Measurements from ENCODE around the gene HTR1D.

The HTR1D gene

DNA sequence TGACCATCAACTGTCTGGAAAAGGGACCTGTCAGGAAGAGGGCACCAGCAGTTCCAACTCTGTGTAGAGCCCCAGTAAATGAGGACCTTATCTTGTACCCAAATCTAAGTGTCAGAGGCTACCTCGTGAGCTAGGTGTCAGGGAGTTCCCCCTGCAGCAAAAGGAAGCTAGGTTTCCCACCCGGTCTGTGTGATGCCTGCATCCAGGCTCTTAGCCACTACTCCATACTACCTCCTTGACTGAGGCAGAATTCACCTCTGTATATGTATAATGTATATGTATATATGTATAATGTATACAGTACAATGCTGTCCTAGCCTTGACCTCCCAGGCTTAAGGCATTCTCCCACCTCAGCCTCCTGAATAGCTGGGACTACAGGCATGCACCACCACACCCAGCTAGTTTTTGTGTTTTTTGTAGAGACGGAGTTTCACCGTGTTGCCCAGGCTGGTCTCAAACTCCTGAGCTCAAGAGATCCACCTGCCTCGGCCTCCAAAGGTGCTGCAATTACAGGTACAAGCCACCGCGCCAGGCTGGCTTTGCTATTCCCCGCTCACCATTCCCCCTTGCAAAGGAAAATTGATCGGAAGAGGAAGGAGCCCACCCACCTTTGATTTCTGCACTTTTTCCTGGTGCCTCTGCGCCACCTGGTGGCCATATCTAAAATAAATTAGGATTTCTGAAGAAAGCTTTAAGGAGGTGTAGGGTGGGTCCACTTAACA, 32.9 kb downstream of the HTR1D start:
- peak; percentile 48 for DNase-seq (ENCODE audit: low spot score)

DNA sequence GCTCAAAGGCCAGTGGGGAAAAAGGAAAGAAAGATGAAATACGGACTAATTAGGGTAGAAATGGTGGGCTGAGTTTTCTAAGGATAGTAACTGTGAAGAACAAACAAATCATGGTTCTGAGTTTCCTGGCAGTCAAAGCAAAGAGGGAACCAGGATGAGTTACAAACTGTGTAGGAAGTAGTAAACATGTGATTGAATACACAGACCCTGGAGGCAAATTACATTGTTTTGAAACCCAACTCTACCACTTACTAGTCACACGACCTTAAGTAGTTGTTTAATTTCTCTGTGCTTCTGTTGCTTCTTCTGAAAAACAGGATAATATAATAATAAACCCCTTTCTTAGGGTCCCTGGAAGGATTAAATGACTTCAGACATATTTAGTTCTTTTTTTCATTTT, 37.4 kb downstream of the HTR1D start:
- DNase-seq (ENCODE audit: low spot score) = no peak

GRCh38 chr1:23178950-23179349, 38.4 kb downstream of the HTR1D start:
- no peak for DNase-seq (ENCODE audit: low spot score)

- DNase-seq (ENCODE audit: low spot score) = no peak
These were observed 38.9 kb downstream of the HTR1D start for GRCh38 chr1:23178414-23178813.

DNA sequence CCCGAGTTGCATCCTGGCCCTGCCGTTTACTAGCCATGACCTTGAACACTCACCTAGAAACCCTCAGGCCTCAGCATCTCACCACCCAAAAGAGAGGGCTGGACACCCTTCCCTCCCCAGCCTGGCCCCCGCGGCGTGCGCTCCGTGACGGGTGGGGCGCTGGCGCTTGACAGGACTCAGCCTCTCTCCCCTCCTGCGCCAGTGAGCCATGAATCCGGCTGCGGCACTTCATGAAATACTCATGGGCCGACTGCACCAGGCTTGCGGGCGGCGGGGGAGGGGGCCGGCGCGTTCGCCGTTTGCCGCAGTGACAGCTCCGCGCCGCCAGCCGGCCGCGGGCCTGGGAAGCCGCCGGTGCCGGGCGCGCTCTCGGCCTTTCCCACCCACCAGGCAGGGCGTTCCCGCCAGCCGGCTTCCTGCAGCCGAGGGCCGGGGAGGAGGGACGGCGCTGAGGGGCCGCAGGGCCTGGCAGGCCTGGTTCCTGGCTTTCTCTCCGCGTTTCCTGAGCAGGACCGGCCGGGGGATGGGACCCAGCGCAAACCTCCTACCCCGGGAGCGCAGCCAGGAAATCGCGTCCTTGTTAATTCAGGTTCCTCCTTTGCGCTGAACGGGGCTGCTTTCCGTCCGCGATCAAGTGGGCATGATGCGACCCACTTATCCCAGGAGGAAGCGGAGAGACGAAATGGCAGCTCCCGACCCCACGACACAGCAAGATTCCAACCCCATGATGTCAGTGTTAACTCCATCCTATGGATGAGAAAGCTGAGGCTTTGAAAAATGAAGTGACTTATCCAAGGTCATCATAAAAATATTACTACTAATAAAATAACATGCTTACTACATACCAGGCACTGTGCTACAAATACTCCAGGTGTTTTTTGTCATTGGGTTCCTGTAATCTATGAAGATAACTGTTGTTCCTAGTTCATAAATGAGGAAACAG, 39.6 kb downstream of the HTR1D start:
- peak; percentile 27 for DNase-seq (ENCODE audit: low spot score)

DNA sequence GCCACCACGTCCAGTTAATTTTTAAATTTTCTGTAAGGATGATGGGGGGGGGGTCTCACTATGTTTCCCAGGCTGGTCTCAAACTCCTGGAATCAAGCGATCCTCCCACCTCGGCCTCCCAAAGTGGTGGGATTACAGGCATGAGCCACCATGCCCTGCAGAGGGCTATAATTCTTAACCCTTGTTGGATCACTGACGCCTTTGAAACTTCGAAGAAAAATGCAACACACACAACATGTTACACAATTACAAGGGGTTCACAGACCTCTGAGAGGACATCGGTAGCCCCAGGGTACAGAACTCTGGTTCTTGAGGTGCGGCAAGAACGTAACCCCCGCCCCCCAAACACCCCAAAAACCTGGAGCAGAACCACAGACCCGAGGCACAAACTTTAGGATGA, 40.3 kb downstream of the HTR1D start:
- DNase-seq (ENCODE audit: low spot score) = no peak

- peak; percentile 16 for DNase-seq (ENCODE audit: low spot score)
These were observed 42.7 kb downstream of the HTR1D start for GRCh38 chr1:23174426-23175110.

GRCh38 chr1:23171181-23171755, 46.0 kb downstream of the HTR1D start:
- no peak for DNase-seq (ENCODE audit: low spot score)

- DNase-seq (ENCODE audit: low spot score) = no peak
These were observed 47.5 kb downstream of the HTR1D start for GRCh38 chr1:23169727-23170335.

DNA sequence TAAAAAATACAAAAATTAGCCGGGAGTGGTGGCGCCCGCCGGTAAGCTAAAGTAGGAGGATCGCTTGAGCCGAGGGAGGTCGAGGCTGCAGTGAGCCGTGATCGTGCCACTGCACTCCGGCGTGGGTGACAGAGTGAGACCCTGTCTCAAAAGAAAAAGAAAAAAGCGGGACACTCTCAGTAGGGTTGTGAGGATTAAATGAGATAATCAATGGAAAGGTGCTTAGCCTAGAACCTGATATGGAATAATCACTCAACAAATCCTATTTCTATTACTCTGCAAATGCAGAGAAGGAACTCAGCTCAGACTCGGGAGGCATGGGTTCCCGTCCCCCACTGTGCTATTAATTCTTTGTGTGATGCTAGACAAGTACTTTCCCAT, 48.1 kb downstream of the HTR1D start:
- DNase-seq (ENCODE audit: low spot score) = no peak

GRCh38 chr1:23168445-23169194, 48.7 kb downstream of the HTR1D start, which contains the start of gene LUZP1:
Gene LUZP1, minus strand, starts transcription at chr1:23168856.
- peak; percentile 89 for DNase-seq (ENCODE audit: low spot score)

DNA sequence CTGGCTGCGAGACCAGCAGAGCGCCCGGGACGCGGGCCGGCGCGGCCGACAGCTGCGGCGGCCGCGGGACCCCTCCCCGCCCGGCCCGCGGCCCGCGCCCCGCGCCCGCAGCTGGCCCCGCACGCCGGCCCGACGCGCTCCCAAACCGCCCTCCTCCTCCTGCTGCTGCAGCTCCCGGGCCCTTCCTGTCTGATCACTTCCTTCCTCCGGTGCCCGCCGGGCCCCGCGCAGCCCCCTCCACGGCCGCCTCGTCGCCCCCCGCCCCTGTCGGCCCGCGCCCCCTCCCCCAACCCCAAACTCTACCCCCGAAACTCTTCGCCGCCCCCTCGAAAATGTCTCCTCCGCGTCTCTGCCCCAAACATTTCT, 49.2 kb downstream of the HTR1D start:
- DNase-seq (ENCODE audit: low spot score) = no peak

GRCh38 chr1:23167353-23168078, 49.8 kb downstream of the HTR1D start:
- DNase-seq (ENCODE audit: low spot score) = no peak

DNA sequence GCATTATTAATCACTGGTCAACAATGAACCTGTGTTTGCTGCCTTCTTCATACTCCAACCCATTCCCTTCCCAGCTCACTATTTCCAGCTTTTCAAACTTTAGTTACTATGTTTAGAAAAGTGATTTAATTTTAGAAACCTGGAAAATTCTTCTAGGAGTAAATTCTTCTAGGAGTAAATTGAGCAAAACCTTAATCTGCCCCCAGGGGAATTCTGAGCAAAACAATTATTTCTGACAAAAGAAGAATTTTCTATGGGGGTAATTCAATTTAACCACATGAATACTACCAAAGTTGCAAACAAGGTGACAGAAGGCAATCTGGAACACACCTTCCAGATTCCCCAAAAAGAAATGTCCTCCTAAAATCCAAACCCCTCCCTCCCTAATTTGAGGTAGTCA, 50.4 kb downstream of the HTR1D start:
- no peak for DNase-seq (ENCODE audit: low spot score)

GRCh38 chr1:23163395-23163794, 53.9 kb downstream of the HTR1D start:
- no peak for DNase-seq (ENCODE audit: low spot score)

DNA sequence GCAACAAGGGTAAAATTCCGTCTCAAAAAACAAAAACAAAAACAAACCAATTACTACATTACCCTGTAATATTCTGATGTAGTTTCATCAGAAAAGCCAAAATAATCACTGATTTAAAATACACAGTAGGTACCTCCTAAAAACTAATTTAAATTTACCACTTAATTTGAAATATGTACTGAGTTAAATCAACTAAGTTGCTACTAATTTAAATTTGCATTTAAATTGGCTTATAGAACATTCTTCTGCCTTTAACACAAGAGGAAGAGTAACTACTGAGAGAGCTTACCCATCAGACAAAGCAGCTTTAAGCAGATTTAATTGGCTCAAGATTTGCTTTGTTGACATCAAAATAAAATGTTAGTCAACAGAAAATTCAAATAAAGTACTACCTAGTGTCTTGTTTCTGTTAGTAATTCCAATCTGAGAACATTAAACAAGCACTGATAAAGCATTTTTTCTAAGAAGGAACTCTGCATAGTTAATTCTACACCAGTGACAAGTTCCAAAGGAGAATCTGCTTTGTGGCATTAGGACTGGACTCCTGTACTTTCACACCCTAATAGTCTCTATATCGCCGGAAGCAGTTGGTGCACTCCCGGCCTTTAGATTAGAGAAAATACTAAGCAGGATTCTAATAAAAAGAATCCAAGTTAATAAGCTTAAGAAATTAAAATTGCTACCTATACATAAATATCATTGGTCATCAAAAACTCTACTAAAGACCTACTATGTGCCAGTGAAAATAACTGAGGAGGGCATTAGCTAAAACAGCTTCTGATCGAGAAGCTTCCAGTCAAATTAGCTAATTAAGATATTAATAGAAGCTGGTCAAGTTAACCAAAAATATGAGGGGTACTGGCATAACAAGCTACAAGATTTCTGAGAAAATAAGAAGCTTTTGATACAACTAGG, 57.1 kb downstream of the HTR1D start:
- DNase-seq (ENCODE audit: low spot score) = no peak

DNA sequence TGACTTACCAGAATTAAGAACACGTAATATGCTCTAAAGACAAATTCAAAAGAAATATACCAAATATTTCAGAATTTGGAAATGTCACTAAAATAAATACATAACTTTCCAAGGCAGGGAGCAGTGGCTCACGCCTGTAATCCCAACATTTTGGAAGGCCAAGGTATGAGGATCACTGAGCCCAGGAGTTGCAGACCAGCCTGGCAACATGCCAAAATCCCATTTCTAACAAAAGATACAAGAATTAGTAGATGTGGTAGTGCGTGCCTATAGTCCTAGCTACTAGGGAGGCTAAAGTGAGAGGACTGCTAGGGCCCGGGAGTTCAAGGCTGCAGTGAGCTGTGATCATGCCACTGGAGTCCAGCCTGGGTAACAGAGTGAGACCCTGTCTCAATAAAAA, 60.4 kb downstream of the HTR1D start:
- no peak for DNase-seq (ENCODE audit: low spot score)

GRCh38 chr1:23152966-23153684, 64.2 kb downstream of the HTR1D start:
- no peak for DNase-seq (ENCODE audit: low spot score)

DNA sequence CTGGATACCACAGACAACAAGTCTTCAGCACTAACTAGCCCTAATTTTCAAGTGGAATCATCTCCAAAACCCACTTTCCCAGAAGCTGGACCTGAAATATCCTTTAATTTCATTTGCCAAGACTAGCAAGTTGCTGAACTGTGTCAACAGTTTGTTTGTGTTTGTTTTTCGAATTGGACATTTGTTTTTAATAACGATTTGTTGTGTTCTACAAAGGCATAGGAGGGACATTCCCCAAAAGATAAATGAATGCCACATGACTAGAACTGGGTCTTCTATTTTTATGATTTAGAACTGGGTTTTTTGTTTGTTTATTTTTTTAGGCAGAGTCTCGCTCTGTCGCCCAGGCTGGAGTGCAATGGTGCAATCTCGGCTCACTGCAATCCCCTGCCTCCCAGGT, 66.6 kb downstream of the HTR1D start:
- no peak for DNase-seq (ENCODE audit: low spot score)
